BE2C (cell line): ENCODE measurements around the gene SLC22A12.
A peak's percentile ranks its signal among the peaks of the same experiment; 100 is the strongest.

Source experiments
- DNase-seq: peaks from one replicate; pipeline ENCODE4 v3.0.0-alpha.2; 2020
- H3K27me3 ChIP-seq: fragments of 250-450 bp; sonication (Bioruptor Pico); 2 replicates; pipeline ENCODE4 v1.5.1; 2020; ENCODE audit warnings: mild to moderate bottlenecking
- H3K36me3 ChIP-seq: fragments of 250-450 bp; sonication (Bioruptor Pico); 2 replicates; pipeline ENCODE4 v1.5.1; 2020; ENCODE audit warnings: mild to moderate bottlenecking
- H3K4me1 ChIP-seq: fragments of 250-450 bp; sonication (Bioruptor Pico); 2 replicates; pipeline ENCODE4 v1.5.1; 2020
- H3K4me3 ChIP-seq: 2 replicates; pipeline ENCODE4 v1.5.1; 2011; ENCODE audit warnings: low read depth, low read length
- H3K9me3 ChIP-seq: fragments of 250-450 bp; sonication (Bioruptor Pico); 2 replicates; pipeline ENCODE4 v1.5.1; 2020
- TF ChIP-seq, protein P1 (sequence below): IDR thresholded peaks from 2 replicates; pipeline ENCODE4 v1.5.1; 2012; ENCODE audit warnings: mild to moderate bottlenecking, low read depth, low read length

The SLC22A12 gene

DNA sequence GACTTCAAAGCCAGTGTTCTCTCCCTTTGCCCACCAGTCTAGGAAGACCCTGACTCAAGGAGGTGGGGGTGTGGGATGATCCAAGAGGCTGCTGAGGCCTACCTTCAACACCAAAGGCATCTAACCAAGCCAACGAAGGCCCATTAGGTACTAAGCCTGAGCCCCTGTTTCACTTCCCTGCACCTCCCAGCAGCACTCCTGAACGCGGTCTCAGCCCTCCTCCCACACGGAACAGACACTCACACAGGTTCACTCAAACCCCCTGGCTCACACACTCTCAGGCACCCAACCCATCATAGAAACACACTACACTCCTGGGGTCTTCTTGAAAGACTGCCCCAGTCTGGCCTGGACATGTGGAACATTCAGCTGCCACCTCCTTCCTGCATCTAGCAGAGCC lies 40.7 kb downstream of the SLC22A12 start:
- H3K4me3 ChIP-seq = no peak overlapping the region
- no peaks in the 10 kb centered on the region for H3K4me1 ChIP-seq
- TF ChIP-seq, protein P1, sequence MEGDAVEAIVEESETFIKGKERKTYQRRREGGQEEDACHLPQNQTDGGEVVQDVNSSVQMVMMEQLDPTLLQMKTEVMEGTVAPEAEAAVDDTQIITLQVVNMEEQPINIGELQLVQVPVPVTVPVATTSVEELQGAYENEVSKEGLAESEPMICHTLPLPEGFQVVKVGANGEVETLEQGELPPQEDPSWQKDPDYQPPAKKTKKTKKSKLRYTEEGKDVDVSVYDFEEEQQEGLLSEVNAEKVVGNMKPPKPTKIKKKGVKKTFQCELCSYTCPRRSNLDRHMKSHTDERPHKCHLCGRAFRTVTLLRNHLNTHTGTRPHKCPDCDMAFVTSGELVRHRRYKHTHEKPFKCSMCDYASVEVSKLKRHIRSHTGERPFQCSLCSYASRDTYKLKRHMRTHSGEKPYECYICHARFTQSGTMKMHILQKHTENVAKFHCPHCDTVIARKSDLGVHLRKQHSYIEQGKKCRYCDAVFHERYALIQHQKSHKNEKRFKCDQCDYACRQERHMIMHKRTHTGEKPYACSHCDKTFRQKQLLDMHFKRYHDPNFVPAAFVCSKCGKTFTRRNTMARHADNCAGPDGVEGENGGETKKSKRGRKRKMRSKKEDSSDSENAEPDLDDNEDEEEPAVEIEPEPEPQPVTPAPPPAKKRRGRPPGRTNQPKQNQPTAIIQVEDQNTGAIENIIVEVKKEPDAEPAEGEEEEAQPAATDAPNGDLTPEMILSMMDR = no peak
- H3K36me3 ChIP-seq = no peaks in the 10 kb centered on the region
- H3K9me3 ChIP-seq = no peaks in the 10 kb centered on the region
- H3K27me3 ChIP-seq = no peaks in the 10 kb centered on the region
- no peak for DNase-seq

DNA sequence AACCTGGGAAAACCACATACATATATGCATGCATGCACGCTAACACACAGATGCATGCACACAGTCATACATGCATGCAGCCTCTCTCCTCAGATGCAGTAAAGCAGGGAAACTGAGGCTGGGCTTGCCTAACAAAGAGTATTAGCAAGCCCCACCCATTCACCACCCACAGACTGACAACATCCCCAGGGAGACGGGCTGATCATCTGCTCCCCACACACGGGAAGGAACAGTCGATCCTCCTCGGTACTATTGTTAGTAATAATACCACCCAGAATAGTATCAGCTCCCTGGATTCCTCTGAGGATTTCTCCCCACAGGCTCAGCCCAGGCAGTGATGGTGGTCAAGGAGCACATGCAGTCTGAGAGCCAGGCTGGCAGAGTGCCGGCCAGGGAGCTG lies 41.2 kb downstream of the SLC22A12 start:
- no peaks in the 10 kb centered on the region for H3K4me1 ChIP-seq
- no peak overlapping the region for H3K4me3 ChIP-seq
- no peaks in the 10 kb centered on the region for H3K9me3 ChIP-seq
- no peaks in the 10 kb centered on the region for H3K36me3 ChIP-seq
- DNase-seq = no peak
- H3K27me3 ChIP-seq = no peaks in the 10 kb centered on the region
- TF ChIP-seq, protein P1 = no peak

DNA sequence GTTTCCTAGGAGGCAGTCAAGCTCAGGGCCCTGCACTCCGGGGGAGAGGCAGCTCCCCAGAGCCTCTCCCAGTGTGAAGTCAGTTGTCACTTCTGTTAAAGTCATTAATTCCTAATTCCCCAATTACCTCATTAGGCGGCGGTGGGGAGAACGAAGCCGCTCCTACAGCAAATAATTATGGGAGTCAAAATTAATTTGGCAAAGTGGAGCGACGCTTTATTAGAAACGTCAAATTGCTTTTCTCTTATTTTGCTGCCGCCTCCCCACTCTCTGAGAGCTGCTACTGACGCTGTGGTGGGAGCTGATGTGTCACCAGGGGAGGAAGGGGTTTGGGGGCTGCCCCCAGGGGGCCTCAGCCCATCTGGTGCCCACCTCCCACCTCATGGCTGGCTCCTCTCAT lies 41.6 kb downstream of the SLC22A12 start:
- Histone ChIP-seq H3K36me3 (no peaks in the 10 kb centered on the region), H3K27me3 (no peaks in the 10 kb centered on the region), H3K4me1 (no peaks in the 10 kb centered on the region; the same call in 1 of the 2 replicates), H3K9me3 (no peaks in the 10 kb centered on the region), H3K4me3 (no peak overlapping the region)
- DNase-seq = no peak
- TF ChIP-seq, protein P1 = no peak

DNA sequence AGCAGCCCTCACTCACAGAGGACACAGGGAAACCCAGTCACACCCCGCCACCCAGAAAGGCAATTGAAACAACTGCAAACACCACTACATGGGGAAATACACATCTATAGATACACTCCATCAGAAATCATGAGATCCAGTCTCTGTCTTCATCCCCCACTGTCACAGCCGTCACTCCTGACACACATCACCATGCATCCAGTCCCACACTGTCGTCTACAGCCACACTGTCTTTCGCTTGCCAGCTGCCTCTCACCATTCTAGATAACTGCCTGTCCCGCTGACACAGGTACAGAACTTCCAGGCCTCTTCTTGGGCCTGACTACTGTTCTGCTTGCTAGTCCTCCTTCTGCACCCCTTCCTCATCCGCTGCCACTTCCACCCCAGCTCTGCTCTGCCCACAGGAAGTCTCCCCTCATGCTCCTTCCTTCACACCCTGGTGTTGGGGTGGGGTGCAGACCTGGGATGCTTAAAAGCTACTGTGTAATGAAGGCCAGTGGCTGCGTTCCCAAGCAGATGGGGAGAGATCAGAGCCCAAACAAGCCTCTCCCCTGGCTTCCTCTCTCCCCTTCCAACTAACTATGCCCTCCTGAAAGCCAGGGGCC lies 42.6 kb downstream of the SLC22A12 start:
- TF ChIP-seq, protein P1 = no peak
- Histone ChIP-seq H3K36me3 (no peaks in the 10 kb centered on the region), H3K4me3 (no peak overlapping the region), H3K27me3 (no peaks in the 10 kb centered on the region), H3K4me1 (no peaks in the 10 kb centered on the region; the same call in 1 of the 2 replicates), H3K9me3 (no peaks in the 10 kb centered on the region)
- no peak for DNase-seq

DNA sequence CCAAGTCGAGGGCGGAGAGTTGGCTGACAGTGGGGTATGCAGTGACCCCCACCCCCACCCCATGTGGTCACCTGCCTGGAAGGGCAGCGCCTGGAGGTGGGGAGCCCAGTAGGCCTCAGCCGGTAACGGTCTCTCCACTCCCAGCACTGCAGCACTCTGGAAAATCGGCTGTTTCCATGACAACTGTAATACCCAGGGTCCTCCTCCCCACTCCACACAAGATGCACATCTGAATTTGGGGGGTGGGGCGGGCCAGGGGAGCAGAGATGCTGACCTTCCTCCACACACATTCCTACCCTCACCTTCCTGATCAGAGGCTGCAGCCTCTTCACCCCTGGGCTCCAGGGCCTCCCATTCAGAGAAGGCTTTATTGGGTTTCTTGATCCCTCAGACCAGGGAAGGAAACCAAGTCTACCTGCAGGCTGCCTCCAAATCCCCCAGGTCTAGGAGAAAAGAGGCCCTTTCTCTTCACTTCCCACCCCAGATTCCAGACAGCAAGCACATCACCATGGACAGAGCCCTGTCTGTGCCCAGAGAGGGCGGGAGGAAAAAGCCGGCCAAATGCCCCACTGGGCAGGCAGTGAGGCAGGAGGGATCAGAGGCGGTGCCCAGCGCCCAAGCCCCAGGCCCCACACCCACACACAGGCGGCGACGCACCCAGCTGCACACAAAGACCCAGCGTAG lies 46.5 kb downstream of the SLC22A12 start:
- Histone ChIP-seq H3K4me3 (peak overlapping the region; percentile 52), H3K9me3 (no peaks in the 10 kb centered on the region), H3K4me1 (no peaks in the 10 kb centered on the region; the same call in 1 of the 2 replicates), H3K36me3 (no peaks in the 10 kb centered on the region), H3K27me3 (peaks cover 19% of the 10 kb centered on the region)
- DNase-seq = no peak
- TF ChIP-seq, protein P1 = no peak

DNA sequence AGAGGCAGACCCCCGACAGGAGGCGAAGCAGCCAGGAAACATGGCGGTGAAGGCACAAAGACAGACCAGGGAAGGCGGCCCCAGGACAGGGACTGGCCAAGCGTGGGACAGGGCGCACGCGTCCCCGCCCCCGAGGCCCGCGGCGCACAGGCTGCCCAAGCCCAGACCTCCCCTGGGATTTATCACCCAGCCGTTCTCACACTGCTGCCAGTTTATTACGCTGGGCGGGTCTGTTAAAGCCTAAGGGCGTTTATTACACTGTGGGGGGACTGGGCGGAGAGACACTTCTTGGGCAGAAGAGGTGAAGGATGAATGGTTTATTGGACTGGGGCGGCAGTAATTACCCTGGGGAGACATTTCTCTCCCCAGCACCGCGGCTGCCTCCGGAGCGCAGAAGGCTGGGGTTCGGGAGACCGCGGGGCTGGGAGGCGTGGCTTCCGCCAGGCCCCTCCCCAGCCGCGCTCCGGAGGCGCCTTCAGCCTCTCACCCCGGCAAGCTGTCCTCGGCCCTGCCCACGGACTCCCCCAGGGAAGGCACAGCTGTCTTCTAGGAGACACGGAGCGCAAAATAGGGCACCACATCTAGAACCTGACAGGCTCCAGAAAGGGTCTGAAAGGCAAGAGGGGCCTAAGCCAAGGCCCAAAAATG lies 47.1 kb downstream of the SLC22A12 start:
- Histone ChIP-seq H3K9me3 (no peaks in the 10 kb centered on the region), H3K4me3 (peak overlapping the region; percentile 52), H3K36me3 (no peaks in the 10 kb centered on the region), H3K4me1 (no peaks in the 10 kb centered on the region; the same call in 1 of the 2 replicates), H3K27me3 (peaks cover 25% of the 10 kb centered on the region)
- peak; percentile 70 for DNase-seq
- TF ChIP-seq, protein P1 = no peak
